Heart left ventricle (tissue), 13 donors: ENCODE results near the gene CCNB2.

ENCODE experiments used
- POLR2A ChIP-seq, 2 donors: fragments of 450-650 bp; IDR thresholded peaks; one replicate each; pipeline ENCODE4 v1.6.1; 2017; ENCODE audit warnings: antibody characterized with exemption in 2 of 2, mild to moderate bottlenecking in 2 of 2, moderate library complexity in 2 of 2
- TF ChIP-seq, protein P1 (sequence below), 12 donors: fragments of 200-600 bp; sonication (generic) in 4 of 12; IDR thresholded peaks; one replicate each; pipeline versions ENCODE4 v1.5.0 to v1.8.0; 2018 to 2022; ENCODE audit warnings: antibody characterized with exemption in 12 of 12, mild to moderate bottlenecking in 5 of 12
- donor health status: ischemic (EF 13 %, LVEDD 7.1; RV severe dilation, severe dysfunction).
- donor health status: DM: no; HTN: yes; CAD: no.
- donor health status: DM: no; HTN: no; CAD: no.
- donor health status: ischemic (EF 25% LVEDD 6.9; RV normal size, moderate dysfunction).
- donor health status: ischemic (EF 25% LVEDD 5.7; RV mildly dilated, moderate dysfunction).
- donor health status: ischemic (EF 35%, LVEDD 5.7; RV mildly dilated, moderate dysfunction).
- donor health status: nonischemic (EF 11% LVEDD 7.7; RV severe dilation, severe dysfunction).
- donor health status: DM: yes; HTN: yes; CAD: no.
- donor health status: PGD.
- donor health status: ischemic (EF 29% LVEDD 5.4; RV normal size, mild dysfunction).
- donor health status: nonischemic (EF 23%, LVEDD 6.1; RV moderate dilation, normal function).

DNA sequence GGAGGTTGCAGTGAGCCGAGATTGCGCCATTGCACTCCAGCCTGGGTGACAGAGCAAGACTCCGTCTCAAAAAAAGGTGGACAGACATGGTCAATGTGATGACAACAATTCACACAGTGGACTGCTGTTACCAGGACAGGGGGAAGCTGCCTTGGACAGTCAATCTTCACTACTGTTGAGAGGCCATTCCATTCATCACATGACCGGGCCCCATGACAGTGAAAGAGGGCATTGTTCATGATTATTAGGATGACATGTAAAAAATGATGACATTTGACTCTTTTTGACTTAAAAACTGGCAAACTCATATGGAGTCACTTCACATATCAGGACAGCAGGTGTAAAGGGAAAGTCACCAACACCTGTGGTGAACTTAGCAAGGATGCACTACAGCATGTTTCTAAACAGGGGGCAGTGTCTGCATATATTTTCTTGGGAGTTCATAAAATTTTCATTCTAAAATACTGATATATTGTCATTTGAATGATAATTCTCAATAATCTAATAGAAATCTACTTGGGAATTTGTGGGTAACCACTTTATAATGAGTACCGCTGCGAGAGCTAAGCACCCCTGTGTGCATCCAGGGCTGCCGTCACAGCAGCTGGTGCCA lies 67.4 kb downstream of the CCNB2 start:
- TF ChIP-seq, protein P1, sequence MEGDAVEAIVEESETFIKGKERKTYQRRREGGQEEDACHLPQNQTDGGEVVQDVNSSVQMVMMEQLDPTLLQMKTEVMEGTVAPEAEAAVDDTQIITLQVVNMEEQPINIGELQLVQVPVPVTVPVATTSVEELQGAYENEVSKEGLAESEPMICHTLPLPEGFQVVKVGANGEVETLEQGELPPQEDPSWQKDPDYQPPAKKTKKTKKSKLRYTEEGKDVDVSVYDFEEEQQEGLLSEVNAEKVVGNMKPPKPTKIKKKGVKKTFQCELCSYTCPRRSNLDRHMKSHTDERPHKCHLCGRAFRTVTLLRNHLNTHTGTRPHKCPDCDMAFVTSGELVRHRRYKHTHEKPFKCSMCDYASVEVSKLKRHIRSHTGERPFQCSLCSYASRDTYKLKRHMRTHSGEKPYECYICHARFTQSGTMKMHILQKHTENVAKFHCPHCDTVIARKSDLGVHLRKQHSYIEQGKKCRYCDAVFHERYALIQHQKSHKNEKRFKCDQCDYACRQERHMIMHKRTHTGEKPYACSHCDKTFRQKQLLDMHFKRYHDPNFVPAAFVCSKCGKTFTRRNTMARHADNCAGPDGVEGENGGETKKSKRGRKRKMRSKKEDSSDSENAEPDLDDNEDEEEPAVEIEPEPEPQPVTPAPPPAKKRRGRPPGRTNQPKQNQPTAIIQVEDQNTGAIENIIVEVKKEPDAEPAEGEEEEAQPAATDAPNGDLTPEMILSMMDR (IDR thresholded peaks at IDR 0.05): peak in 1 of 12 donors; percentile 11
- no peak for TF ChIP-seq POLR2A (IDR thresholded peaks at IDR 0.05)
